HL-60 (cell line): ENCODE results near the gene CSDE1.

ENCODE experiments used
- CTCF ChIP-seq: IDR thresholded peaks from one replicate; pipeline ENCODE4 v1.5.1; 2011; ENCODE audit warnings: low read length, control low read depth, inconsistent platforms; ENCODE audit not compliant: insufficient read depth
- GABPA ChIP-seq: IDR thresholded peaks from 2 replicates; pipeline ENCODE4 v1.6.1; 2012; ENCODE audit warnings: low read depth
- POLR2AphosphoS5 ChIP-seq: IDR thresholded peaks from 2 replicates; pipeline ENCODE4 v1.6.1; 2012; ENCODE audit warnings: low read depth

GRCh38 chr1:114671939-114672275, 85.9 kb downstream of the CSDE1 start:
- TF ChIP-seq CTCF (no peak), GABPA (no peak), POLR2AphosphoS5 (no peak)
